ENCODE data around the gene EPHX1. TPM values are rescaled to one million over a fixed set of nuclear protein-coding genes. Genes with fewer than 3 reads are reported as not detected.

Gene EPHX1
- total RNA-seq, 2 experiments from 2014 or later, result 2.1 to 3.6 TPM

DNA sequence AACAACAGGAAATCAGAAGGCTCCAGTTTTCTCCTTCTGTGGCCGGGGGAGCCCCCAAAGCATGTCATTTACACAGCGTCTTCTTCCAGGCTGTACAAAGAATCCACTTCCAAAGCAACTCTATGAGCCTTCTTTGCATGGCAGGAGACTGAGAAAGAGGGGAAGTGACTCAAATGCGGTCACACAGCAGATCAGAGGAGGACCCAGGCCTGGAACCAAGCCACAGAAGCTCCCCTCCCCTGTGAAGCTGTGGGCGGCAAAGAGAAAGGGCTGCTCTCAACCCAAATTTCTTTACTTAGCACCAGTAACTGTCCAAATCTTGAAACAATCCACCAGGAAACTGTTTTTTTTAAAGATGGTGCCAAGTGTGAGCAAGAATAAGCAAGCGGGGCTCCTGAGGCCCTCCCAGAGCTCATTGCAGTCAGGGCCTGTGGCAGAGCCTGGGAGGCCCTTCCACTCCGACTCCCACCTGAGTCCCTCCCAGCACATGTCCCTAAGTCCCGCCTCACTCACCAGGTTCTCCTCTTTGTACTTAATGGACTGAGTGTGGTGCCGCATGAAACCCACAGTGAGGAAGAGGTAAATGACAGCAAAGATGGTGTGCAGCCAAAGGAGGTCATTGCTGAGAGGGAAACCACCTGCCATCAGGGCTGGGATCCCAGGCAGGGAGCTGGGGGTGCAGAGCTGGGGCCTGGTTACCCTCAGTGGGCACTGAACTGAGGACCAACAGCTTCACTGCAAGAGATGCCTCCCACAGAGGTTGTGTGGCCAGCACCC lies 56.3 kb downstream of the EPHX1 start:
- H3K36me3 Mint-ChIP-seq (ENCODE audit: low read depth), result peaks cover 47% of the 10 kb centered on the region
- ATAC-seq (peak; percentile 91), DNase-seq (peak; percentile 90)
- peaks cover 42% of the 10 kb centered on the region for H3K4me1 Mint-ChIP-seq (ENCODE audit: low read depth)
- H3K27ac Mint-ChIP-seq, result peak overlapping the region; percentile 79
- no peaks in the 10 kb centered on the region for H3K27me3 Mint-ChIP-seq
- H3K9me3 Mint-ChIP-seq, result no peaks in the 10 kb centered on the region
- ChIA-PET CTCF (interaction anchor here (1.0 to 2.0 kb wide), 6 partner anchors 9 to 391 kb away, joined by 3 to 7 read pairs (median 4); no protein-coding TSS in a partner anchor), POLR2A (interaction anchor here (0.6 to 3.4 kb wide), 6 partner anchors 10 to 268 kb away, joined by 3 to 24 read pairs (median 4); partner anchors contain the start of gene TMEM63A)
- TF ChIP-seq, protein P1, sequence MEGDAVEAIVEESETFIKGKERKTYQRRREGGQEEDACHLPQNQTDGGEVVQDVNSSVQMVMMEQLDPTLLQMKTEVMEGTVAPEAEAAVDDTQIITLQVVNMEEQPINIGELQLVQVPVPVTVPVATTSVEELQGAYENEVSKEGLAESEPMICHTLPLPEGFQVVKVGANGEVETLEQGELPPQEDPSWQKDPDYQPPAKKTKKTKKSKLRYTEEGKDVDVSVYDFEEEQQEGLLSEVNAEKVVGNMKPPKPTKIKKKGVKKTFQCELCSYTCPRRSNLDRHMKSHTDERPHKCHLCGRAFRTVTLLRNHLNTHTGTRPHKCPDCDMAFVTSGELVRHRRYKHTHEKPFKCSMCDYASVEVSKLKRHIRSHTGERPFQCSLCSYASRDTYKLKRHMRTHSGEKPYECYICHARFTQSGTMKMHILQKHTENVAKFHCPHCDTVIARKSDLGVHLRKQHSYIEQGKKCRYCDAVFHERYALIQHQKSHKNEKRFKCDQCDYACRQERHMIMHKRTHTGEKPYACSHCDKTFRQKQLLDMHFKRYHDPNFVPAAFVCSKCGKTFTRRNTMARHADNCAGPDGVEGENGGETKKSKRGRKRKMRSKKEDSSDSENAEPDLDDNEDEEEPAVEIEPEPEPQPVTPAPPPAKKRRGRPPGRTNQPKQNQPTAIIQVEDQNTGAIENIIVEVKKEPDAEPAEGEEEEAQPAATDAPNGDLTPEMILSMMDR (IDR thresholded peaks at IDR 0.05), result no peak
- peak overlapping the region; percentile 1 for H3K4me3 Mint-ChIP-seq
- intact Hi-C loops (cut with micrococcal nuclease), result loop anchor here (5.0 kb wide), 1 partner anchor 46 kb away; no protein-coding TSS in a partner anchor

DNA sequence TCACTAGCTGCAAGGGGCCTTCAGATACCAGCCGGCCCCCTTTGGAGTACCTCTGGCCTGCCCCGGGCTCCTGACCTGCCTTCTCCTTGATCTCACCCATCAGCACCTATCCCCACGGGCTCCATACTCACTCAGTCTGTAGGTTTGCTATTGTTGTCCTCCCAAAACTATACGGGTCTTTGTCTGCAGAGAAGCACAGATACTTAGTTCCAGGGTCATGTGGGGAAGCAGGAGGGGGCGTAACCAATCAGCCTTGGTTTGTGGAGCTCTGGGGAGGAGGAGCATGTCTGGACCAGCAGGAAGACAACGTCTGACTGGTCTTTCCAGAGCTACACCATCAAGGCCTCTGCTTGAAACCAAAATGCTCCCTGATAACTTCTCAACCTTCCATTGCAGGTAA lies 57.1 kb downstream of the EPHX1 start:
- ChIA-PET POLR2A (interaction anchor here (1.4 to 3.4 kb wide), 2 partner anchors 10 to 14 kb away, joined by 3 to 24 read pairs; partner anchors contain the start of gene TMEM63A), CTCF (interaction anchor here (1.0 to 2.0 kb wide), 5 partner anchors 10 to 391 kb away, joined by 3 to 7 read pairs (median 5); no protein-coding TSS in a partner anchor)
- TF ChIP-seq, protein P1 (IDR thresholded peaks at IDR 0.05), result no peak
- Mint-ChIP-seq H3K4me1 (ENCODE audit: low read depth) (peaks cover 49% of the 10 kb centered on the region), H3K36me3 (ENCODE audit: low read depth) (peaks cover 40% of the 10 kb centered on the region), H3K9me3 (no peaks in the 10 kb centered on the region), H3K4me3 (no peak overlapping the region), H3K27me3 (no peaks in the 10 kb centered on the region), H3K27ac (peak overlapping the region; percentile 35)
- intact Hi-C loops (cut with micrococcal nuclease), result loop anchor here (5.0 kb wide), 1 partner anchor 45 kb away; no protein-coding TSS in a partner anchor
- no peak for DNase-seq
- no peak for ATAC-seq

DNA sequence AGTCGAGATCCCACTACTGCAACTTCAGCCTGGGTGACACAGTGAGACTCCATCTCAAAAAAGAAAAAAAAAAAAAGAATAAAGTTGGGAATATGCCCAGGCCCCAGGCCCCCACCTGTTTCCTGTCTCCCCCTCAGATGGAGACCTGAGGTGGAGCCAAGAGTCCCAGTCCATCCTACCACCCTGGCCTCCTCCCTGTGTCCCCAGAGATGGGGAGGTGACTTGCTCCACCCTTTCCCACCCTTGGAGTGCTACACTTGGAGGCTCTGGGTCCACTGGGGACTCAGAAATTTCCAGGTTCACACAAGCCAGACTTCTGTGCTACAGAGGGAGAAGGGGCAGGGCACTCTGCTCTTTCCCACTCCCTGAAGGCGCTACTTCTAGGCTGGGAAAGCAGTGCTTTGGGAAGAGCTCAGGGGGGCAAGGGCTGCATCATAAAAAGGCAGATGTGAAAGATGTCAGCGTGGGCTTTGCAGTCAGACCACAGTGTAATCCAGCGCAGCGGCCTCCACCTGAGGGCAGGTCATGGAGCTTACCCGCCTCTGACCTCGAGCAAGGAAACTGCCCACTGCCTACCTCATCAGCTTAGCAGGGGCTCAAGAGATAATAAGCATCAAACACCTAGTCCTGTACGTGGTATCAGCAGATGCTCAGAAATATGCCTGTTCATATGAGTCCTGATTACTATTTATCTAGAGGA lies 58.9 kb downstream of the EPHX1 start:
- TF ChIP-seq, protein P1 (IDR thresholded peaks at IDR 0.05), result no peak
- no peak for ATAC-seq
- Mint-ChIP-seq H3K4me3 (no peak overlapping the region), H3K36me3 (ENCODE audit: low read depth) (peaks cover 34% of the 10 kb centered on the region), H3K9me3 (no peaks in the 10 kb centered on the region), H3K27me3 (no peaks in the 10 kb centered on the region), H3K27ac (no peak overlapping the region), H3K4me1 (ENCODE audit: low read depth) (peaks cover 54% of the 10 kb centered on the region)
- intact Hi-C loops (cut with micrococcal nuclease), result loop anchor here (5.0 kb wide), 1 partner anchor 44 kb away; no protein-coding TSS in a partner anchor
- no peak for DNase-seq
- POLR2A ChIA-PET, result no interaction called here
- CTCF ChIA-PET, result interaction anchor here (1.0 kb wide), 1 partner anchor 9 kb away, joined by 3 read pairs; no protein-coding TSS in a partner anchor

DNA sequence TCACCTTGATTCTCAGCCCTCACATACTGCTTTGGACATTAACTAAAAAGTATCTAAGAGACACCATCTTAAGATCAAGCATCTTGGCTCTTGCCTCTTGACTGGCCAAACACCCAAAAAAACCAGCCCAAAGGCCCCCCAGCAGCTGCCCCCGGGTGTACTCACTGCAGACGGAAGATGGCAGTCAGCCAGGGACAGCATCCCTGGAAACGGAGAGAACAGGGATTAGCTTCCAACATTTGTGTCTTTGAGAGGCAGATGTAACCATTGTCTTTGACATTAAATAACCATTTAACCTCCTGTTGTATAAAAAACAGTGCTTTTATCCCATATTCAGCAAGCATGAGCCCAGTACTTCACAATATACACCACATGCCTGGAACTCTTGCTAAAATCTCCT lies 61.0 kb downstream of the EPHX1 start:
- TF ChIP-seq, protein P1 (IDR thresholded peaks at IDR 0.05), result no peak
- peaks cover 22% of the 10 kb centered on the region for H3K36me3 Mint-ChIP-seq (ENCODE audit: low read depth)
- H3K4me1 Mint-ChIP-seq (ENCODE audit: low read depth), result peaks cover 44% of the 10 kb centered on the region
- DNase-seq, result no peak
- ATAC-seq, result no peak
- no peak overlapping the region for H3K27ac Mint-ChIP-seq
- intact Hi-C loops (cut with micrococcal nuclease), result no loop called here
- no peaks in the 10 kb centered on the region for H3K27me3 Mint-ChIP-seq
- ChIA-PET POLR2A (interaction anchor here (0.8 to 1.7 kb wide), 5 partner anchors 10 to 93 kb away, joined by 3 to 9 read pairs (median 4); partner anchors contain the start of genes SRP9 and TMEM63A), CTCF (interaction anchor here (1.7 to 2.7 kb wide), 2 partner anchors 11 to 40 kb away, joined by 4 to 12 read pairs; partner anchors contain the start of gene TMEM63A)
- no peaks in the 10 kb centered on the region for H3K9me3 Mint-ChIP-seq
- no peak overlapping the region for H3K4me3 Mint-ChIP-seq
